Cortex of kidney (tissue), 1 donor: Measurements from ENCODE around the gene FICD.

Experiments
- DNase-seq: peaks from one replicate; lab custom pipeline; 2025; lab: John Stamatoyannopoulos, UW

The FICD gene

GRCh38 chr12:108502922-108503321 is 12.2 kb upstream of the FICD start:
- DNase-seq = no peak

- no peak for DNase-seq
Observed at GRCh38 chr12:108505129-108505528, 9.9 kb upstream of the FICD start.

GRCh38 chr12:108507971-108508642 is 7.0 kb upstream of the FICD start:
- DNase-seq = no peak

- DNase-seq = no peak
Observed at GRCh38 chr12:108509806-108510205, 5.3 kb upstream of the FICD start.

- DNase-seq = no peak
Observed at GRCh38 chr12:108510836-108511235, 4.2 kb upstream of the FICD start.

- no peak for DNase-seq
Observed at GRCh38 chr12:108511633-108512540, 3.2 kb upstream of the FICD start.

- DNase-seq = no peak
Observed at GRCh38 chr12:108514468-108514972, 557 bp upstream of the FICD start.

- DNase-seq = no peak
Observed at GRCh38 chr12:108515916-108516315, 839 bp downstream of the FICD start.

GRCh38 chr12:108516511-108517275 is 1.6 kb downstream of the FICD start:
- DNase-seq = no peak

- DNase-seq = no peak
Observed at GRCh38 chr12:108517288-108518100, 2.4 kb downstream of the FICD start.

- peak; percentile 8 for DNase-seq
Observed at GRCh38 chr12:108518101-108518715, 3.1 kb downstream of the FICD start.

GRCh38 chr12:108518716-108519496 is 3.8 kb downstream of the FICD start:
- DNase-seq = no peak

GRCh38 chr12:108519558-108519957 is 4.5 kb downstream of the FICD start:
- DNase-seq = no peak

- DNase-seq = no peak
Observed at GRCh38 chr12:108523365-108523764, 8.3 kb downstream of the FICD start.

GRCh38 chr12:108525681-108526080 is 10.6 kb downstream of the FICD start:
- DNase-seq = no peak

- no peak for DNase-seq
Observed at GRCh38 chr12:108526482-108527165, 11.5 kb downstream of the FICD start.

- DNase-seq = no peak
Observed at GRCh38 chr12:108527166-108527496, 12.1 kb downstream of the FICD start.

- no peak for DNase-seq
Observed at GRCh38 chr12:108530161-108530560, 15.1 kb downstream of the FICD start.

- DNase-seq = no peak
Observed at GRCh38 chr12:108531929-108532848, 17.1 kb downstream of the FICD start.
